Measurements from ENCODE around the gene TARS2. TPM values are rescaled to one million over a fixed set of nuclear protein-coding genes. Genes with fewer than 3 reads are reported as not detected.
A peak's percentile ranks its signal among the peaks of the same experiment; 100 is the strongest.

The TARS2 gene
- total and polyA plus RNA-seq, 4 donors: 14.3 to 20.5 (median 14.8) TPM

DNA sequence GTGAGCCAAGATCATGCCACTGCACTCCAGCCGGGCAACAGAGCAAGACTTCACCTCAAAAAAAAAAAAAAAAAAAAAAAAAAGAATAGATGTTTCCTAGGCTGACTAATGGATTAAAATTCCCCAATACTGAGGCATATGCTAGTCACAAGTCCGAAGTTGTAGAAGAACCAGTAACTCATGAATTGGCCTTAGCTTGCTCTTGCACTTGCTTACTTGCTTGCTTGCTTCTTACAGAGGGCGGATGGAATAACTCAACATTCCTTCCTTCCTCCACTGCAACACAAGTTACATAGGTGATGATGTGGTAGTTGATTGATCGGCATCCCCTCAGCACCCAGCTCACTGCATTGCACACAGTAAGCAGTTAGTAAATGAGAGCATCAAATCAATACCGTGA lies 2.8 kb upstream of the TARS2 start:
- Histone ChIP-seq H3K9ac (ENCODE audit: insufficient read depth in 1 of 2, low read length in 2 of 2) (no peak overlapping the region), H3K4me1 (ENCODE audit: control insufficient read depth in 5 of 5, insufficient read depth in 5 of 5, low read length in 5 of 5) (peaks cover 0 to 8% (median 5%) of the 10 kb centered on the region in 5 donors), H3K27ac (ENCODE audit: low read depth in 1 of 2, low read length in 1 of 2) (no peak overlapping the region), H3K27me3 (ENCODE audit: control insufficient read depth in 3 of 3, insufficient read depth in 3 of 3, low read length in 2 of 3) (no peaks in the 10 kb centered on the region), H3K36me3 (ENCODE audit: control insufficient read depth in 4 of 4, insufficient read depth in 4 of 4, low read length in 4 of 4) (peaks cover 0 to 2% (median 0%) of the 10 kb centered on the region in 4 donors), H3K4me3 (no peak overlapping the region), H3K9me3 (ENCODE audit: control insufficient read depth in 4 of 4, insufficient read depth in 3 of 4, low read length in 3 of 4) (no peaks in the 10 kb centered on the region)
- TF ChIP-seq, protein P1, sequence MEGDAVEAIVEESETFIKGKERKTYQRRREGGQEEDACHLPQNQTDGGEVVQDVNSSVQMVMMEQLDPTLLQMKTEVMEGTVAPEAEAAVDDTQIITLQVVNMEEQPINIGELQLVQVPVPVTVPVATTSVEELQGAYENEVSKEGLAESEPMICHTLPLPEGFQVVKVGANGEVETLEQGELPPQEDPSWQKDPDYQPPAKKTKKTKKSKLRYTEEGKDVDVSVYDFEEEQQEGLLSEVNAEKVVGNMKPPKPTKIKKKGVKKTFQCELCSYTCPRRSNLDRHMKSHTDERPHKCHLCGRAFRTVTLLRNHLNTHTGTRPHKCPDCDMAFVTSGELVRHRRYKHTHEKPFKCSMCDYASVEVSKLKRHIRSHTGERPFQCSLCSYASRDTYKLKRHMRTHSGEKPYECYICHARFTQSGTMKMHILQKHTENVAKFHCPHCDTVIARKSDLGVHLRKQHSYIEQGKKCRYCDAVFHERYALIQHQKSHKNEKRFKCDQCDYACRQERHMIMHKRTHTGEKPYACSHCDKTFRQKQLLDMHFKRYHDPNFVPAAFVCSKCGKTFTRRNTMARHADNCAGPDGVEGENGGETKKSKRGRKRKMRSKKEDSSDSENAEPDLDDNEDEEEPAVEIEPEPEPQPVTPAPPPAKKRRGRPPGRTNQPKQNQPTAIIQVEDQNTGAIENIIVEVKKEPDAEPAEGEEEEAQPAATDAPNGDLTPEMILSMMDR (IDR thresholded peaks at IDR 0.05; ENCODE audit: control extremely low read depth, extremely low read depth): no peak
- 85 to 89% methylated on average over 5 of the region's 5 CpGs for WGBS, 2 donors
- DNase-seq (no peak), ATAC-seq (ENCODE audit: insufficient read depth, low FRiP score) (no peak)

DNA sequence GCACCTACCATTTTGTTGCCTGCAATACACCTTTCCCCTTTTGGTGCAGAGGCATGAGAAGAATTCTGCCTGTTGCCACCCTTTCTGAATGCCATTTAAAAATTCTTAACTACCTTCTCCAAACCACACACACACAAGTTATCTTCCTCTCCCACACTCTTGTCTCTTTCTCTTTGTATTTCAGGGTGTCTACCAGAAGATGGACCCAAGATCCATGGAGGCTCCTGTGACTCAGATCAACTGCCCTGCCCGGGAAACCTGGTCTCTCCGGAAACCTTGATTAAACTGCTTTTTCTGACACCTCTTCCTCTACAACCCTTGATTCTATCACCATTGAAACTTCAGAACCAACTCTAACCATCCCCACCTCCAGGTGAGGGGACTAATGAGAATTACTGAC lies 2.4 kb upstream of the TARS2 start:
- no peak overlapping the region for H3K4me3 ChIP-seq
- TF ChIP-seq, protein P1 (IDR thresholded peaks at IDR 0.05; ENCODE audit: control extremely low read depth, extremely low read depth): no peak
- no peaks in the 10 kb centered on the region for H3K9me3 ChIP-seq (ENCODE audit: control insufficient read depth in 4 of 4, insufficient read depth in 3 of 4, low read length in 3 of 4)
- H3K27ac ChIP-seq (ENCODE audit: low read depth in 1 of 2, low read length in 1 of 2): no peak overlapping the region
- WGBS, 2 donors: 26 to 39% methylated on average over 2 of the region's 2 CpGs
- no peaks in the 10 kb centered on the region for H3K27me3 ChIP-seq (ENCODE audit: control insufficient read depth in 3 of 3, insufficient read depth in 3 of 3, low read length in 2 of 3)
- DNase-seq (no peak), ATAC-seq (ENCODE audit: insufficient read depth, low FRiP score) (no peak)
- H3K4me1 ChIP-seq (ENCODE audit: control insufficient read depth in 5 of 5, insufficient read depth in 5 of 5, low read length in 5 of 5): peaks cover 0 to 8% (median 5%) of the 10 kb centered on the region in 5 donors
- H3K9ac ChIP-seq (ENCODE audit: insufficient read depth in 1 of 2, low read length in 2 of 2): no peak overlapping the region
- H3K36me3 ChIP-seq (ENCODE audit: control insufficient read depth in 4 of 4, insufficient read depth in 4 of 4, low read length in 4 of 4): peaks cover 0 to 2% (median 0%) of the 10 kb centered on the region in 4 donors

DNA sequence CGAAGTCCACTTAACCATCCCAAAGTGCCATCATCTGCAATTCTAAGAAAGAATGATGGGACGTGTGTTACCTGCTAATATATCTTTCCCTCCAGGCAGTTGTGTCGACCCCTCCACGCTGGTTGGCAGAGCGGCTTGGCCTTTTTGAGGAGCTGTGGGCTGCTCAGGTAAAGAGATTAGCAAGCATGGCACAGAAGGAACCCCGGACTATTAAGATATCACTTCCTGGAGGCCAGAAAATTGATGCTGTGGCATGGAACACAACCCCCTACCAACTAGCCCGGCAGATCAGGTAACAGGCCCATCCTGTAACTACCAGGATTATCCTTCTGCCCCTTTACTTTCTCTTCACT lies 520 bp downstream of the TARS2 start:
- H3K27ac ChIP-seq (ENCODE audit: low read depth in 1 of 2, low read length in 1 of 2): no peak overlapping the region
- DNase-seq (no peak), ATAC-seq (ENCODE audit: insufficient read depth, low FRiP score) (no peak)
- WGBS, 2 donors: 3 to 4% methylated on average over 7 of the region's 7 CpGs
- peaks cover 0 to 8% (median 5%) of the 10 kb centered on the region in 5 donors for H3K4me1 ChIP-seq (ENCODE audit: control insufficient read depth in 5 of 5, insufficient read depth in 5 of 5, low read length in 5 of 5)
- H3K27me3 ChIP-seq (ENCODE audit: control insufficient read depth in 3 of 3, insufficient read depth in 3 of 3, low read length in 2 of 3): no peaks in the 10 kb centered on the region
- H3K4me3 ChIP-seq: peak overlapping the region; percentile 76
- no peaks in the 10 kb centered on the region for H3K9me3 ChIP-seq (ENCODE audit: control insufficient read depth in 4 of 4, insufficient read depth in 3 of 4, low read length in 3 of 4)
- TF ChIP-seq, protein P1 (IDR thresholded peaks at IDR 0.05; ENCODE audit: control extremely low read depth, extremely low read depth): no peak
- peak overlapping the region; percentile 79 to 93 for H3K9ac ChIP-seq (ENCODE audit: insufficient read depth in 1 of 2, low read length in 2 of 2)
- H3K36me3 ChIP-seq (ENCODE audit: control insufficient read depth in 4 of 4, insufficient read depth in 4 of 4, low read length in 4 of 4): peaks cover 7 to 17% (median 12%) of the 10 kb centered on the region in 4 donors

DNA sequence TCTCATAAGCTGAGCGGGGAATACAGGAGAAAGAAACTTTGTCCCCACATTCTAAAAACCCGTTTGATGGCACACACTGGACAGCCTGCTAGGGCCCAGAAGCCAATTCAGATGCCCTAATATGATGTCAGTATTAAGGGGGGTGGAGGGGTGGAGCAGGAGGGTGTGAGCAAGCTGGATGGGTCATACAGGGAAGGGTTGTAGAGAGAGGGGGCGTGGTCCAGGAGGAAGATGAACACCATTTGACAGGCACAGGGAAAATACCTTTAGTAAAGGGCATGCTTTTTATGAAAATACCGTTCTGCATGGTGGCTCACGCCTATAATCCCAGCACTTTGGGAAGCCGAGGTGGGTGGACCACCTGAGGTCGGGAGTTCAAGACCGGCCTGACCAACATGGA lies 6.0 kb downstream of the TARS2 start:
- no peak for ATAC-seq (ENCODE audit: insufficient read depth, low FRiP score)

More for the DNA sequence above, 6.0 kb downstream of the TARS2 start:
- no peak overlapping the region for H3K9ac ChIP-seq (ENCODE audit: insufficient read depth in 1 of 2, low read length in 2 of 2)
- TF ChIP-seq, protein P1 (IDR thresholded peaks at IDR 0.05; ENCODE audit: control extremely low read depth, extremely low read depth): no peak
- DNase-seq: no peak
- H3K27ac ChIP-seq (ENCODE audit: low read depth in 1 of 2, low read length in 1 of 2): no peak overlapping the region
- H3K36me3 ChIP-seq (ENCODE audit: control insufficient read depth in 4 of 4, insufficient read depth in 4 of 4, low read length in 4 of 4): peaks cover 10 to 32% (median 26%) of the 10 kb centered on the region in 4 donors
- peaks cover 0 to 2% (median 0%) of the 10 kb centered on the region in 5 donors for H3K4me1 ChIP-seq (ENCODE audit: control insufficient read depth in 5 of 5, insufficient read depth in 5 of 5, low read length in 5 of 5)
- WGBS, 2 donors: 97 to 100% methylated on average over 8 of the region's 8 CpGs
- no peak overlapping the region for H3K4me3 ChIP-seq
- no peaks in the 10 kb centered on the region for H3K9me3 ChIP-seq (ENCODE audit: control insufficient read depth in 4 of 4, insufficient read depth in 3 of 4, low read length in 3 of 4)
- H3K27me3 ChIP-seq (ENCODE audit: control insufficient read depth in 3 of 3, insufficient read depth in 3 of 3, low read length in 2 of 3): no peaks in the 10 kb centered on the region

Measured in lung (tissue), 12 donors.